HG02642 (cell line): ENCODE results near the gene MYZAP.
"Not testable (repeated sequence)": the region's sequence is repeated elsewhere in the genome, so short reads cannot be mapped to it uniquely, and the experiment has no call there.

Experiments used
- ATAC-seq: cut with Tn5 transposase; IDR thresholded peaks from one replicate; pipeline ENCODE4 v1.9.1; 2021; ENCODE audit warnings: mild to moderate bottlenecking; ENCODE audit not compliant: unreplicated experiment, poor library complexity

MYZAP gene

DNA sequence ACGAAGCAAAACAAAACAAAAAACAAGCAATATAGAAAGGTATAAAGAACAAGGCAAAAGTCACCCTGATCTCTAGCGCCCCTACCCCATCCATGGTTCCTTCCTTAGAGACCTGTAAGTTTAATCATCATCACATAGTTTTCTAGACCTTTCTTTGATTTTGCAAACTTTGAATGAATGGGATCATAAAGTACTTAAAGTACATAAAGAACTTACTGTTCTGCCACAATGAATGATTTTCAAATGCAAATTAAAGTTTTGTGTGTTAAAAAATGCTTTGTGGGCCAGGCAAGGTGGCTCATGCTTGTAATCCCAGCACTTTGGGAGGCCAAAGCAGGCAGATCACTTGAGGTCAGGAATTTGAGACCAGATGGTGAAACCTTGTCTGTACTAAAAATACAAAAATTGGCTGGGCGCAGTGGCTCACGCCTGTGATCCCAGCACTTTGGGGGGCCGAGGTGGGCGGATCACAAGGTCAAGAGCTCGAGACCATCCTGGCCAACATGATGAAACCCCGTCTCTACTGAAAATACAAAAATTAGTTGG is 24.3 kb downstream of the MYZAP start:
- ATAC-seq, result not testable (repeated sequence)

DNA sequence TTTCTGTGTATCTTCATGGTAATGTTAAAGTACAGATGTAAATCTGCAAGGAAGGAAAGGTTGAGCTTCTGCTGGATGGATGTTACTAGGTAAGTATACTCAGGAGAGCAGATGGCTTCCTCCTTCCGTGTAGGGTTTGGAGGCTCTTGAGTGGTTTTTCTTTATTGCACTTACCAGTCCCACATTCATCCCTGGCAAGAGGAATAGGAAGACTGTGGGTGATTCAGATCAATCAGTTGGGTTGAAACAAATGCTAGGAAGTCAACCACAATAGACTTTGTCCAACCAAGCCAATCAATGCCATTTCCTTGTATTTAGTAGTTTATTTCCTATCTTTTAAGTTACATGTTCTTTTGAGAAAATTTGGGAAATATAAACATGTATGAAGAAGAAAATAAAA is 26.6 kb downstream of the MYZAP start:
- no peak for ATAC-seq

DNA sequence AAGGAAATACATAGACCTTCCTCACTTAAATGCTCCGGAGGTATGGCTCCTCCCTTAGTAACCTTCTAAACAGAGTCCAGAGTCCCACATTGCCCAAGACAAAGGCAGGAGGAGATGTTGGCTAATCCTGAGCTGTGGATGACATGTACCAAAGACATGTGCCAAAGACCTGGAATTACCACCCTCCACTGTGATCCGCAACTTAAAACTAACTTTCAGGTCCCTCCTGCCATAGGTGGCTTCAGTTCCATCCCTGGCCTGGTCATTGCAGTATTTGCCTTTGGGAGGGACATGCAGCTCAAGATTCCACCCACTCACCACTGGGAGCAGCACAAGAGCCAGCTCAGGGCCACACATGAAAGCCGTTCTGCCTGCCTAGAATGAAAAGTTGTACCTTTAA is 28.0 kb downstream of the MYZAP start:
- ATAC-seq, result no peak

DNA sequence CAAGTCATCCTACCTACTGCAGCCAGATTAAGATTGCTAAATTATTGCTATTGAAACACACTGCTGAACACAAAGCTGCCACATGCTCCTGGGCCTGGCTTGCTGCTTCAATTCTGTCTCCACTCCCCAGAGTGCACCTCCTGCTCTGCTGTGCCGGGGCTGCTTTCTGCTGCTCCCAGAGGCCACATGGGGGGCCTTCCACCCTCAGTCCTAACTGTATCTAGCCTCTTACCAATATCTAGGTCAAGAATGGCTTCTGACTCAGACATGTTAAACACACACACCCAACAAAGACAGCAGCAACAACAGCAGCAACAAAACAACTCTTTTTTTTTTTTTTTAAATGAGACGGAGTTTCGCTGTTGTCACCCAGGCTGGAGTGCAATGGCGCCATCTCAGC is 33.0 kb downstream of the MYZAP start:
- no peak for ATAC-seq

DNA sequence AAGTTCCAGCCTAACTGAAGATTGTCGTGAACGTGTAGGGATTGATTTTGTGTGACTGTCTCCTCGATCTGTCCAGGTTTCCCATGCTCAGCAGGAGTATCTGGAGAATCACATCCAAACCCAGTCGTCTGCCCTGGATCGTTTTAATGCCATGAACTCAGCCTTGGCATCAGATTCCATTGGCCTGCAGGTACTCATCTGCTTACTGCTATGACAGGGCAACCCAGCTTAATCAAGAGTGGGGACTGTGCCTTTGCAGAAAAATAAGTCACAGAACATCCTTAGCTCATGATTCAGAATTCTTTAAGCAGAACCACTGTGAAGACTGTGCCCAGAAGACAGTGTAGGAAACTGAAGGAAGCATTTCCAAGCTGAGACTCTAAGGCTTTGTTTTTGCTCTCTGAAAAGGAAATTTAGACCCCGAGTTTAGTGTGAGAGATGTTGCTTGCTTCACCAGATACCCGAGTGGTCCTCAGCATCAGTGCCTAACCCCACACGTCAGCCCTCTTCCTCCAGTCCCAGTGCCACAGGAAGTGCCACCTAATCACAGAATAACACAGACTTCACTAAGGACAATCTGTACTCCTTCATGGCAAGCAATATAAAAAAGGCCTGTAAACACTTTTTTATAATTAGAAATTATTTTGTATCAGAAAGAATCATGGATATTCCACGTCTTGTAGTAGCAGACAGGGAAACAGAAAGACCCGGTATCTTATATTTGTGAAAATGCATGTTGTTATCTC is 34.2 kb downstream of the MYZAP start:
- no peak for ATAC-seq

DNA sequence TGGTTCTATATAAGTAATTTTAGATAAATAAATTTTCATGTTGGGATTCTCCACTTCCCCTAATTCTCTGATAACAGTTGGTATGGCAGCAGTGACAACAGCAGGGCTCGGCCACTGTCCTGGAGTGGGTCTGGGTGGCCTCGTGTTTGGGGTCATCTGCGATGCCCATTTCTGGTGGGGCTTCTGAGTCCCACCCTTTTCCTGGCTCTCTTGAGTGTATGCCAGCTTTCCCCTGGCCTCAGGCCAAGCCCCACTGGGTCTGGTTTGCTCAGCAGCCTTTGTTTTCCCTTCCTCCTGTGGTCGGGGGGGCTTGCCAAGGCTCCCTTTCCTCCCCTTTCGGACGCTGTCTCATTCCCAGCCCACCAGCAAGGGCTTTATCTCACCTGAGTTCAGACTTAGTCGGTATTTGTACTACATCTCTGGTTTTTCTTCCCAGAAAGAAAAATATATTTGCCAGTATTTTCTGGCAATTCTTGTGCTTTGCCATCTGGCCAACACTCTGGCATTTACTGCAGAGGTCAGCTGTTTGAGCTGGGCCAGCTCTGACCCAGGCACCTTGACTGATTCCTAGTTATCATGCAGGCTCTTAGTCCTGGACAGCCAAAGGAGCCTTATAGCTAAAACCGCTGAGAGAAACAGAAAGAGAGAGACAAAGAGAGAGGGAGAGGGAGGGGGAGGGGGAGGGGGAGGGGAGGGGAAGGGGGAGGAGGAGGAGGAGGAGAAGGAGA is 35.2 kb downstream of the MYZAP start:
- no peak for ATAC-seq

DNA sequence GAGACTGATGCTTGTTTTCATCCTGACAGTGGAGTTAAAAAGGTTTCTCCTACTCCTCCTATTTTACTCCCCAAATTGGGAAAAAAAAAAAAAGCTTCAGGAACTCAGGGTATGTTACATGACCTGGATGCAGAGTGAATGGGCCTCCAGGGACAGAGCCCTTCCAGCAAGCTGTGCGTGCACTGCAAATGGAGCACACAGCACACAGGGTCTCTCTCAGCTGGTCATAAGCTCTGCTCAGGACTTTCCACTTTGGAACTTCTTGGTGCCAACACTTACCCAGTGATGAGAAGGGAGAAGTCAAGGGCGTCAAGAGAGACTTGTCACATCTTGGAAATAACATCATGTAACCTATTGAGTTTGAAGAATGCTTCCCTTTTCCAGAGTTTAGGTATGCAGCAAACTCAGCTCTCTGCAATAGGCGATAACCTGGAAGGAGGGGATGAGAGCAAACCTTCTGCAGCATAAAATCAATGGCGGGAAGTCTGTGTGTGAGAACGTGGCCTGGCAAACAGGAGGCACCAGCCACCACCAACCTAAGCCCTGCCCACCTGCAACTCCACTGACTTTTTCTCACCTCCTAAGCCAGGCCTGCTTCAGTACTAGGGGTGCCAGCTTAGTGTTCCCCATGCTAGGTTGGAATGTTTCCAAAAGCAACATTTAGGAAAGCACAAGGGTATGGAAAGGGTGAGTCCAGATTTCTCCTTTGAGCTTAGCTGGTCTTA is 39.8 kb downstream of the MYZAP start:
- no peak for ATAC-seq

DNA sequence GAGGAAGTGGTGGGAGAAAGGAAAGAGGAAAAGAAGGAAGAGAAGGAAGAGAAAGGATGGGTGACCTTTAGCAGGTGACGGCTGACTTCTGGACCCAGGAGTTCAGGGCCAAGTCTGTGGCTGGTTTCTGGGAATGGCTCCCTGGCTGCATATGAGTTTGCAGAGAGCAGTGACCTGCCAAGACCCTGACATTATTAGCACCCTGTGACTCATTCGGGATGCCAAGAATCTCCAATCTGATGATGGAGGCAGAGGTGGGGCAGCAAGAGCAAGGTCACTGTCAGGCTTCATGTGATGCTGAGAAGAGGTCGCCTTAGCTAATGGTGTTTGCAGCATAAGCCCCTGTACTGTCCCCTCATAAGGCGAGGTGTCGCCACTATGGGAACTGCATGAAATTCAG is 42.6 kb downstream of the MYZAP start:
- no peak for ATAC-seq

DNA sequence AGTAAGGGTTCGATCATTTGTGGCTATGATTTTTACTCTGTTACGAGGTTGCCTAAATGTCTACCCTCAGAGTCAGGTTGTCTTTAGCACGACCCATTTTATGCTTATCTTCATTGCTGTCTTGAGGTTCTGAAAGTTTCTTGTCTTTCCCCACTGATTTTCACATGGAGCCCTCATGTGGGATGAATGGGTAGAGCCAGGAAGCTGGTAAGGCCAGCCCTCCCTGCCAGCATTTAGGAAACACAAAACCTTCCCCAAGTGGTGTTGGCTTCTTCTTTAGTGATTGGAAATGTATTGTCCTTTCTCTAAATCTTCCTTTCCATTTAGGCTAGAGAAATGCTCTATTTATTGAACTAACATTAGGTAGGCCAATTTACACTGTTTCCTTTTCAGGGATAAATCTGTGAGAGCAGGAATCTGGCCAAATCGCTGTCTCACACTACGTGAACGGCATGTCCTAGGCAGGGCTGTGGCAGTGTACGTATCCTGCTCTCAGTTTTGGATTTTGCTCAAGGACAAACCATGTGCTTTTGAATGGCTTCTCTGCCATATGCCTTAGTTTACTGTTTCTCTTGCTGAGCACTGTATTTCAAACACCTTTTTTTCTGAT is 43.7 kb downstream of the MYZAP start:
- ATAC-seq, result no peak

DNA sequence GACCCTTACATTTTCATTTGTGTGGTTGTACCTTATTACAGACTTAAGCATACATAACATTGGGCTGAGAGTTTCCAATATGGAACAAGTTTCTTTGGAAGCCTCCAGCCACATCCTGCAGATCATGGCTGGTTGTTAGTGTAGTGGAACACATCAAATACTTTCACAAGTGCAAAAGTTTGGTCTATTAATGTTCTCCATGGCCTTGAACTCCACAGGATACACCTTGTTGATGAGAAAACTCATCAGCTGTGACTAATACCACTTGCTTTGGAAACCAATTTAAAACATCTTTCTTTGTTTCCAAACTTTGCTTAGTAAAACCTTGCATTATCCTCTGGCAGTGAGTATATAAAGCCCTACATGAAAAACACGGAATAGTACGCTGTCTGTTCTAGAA is 46.1 kb downstream of the MYZAP start:
- no peak for ATAC-seq

DNA sequence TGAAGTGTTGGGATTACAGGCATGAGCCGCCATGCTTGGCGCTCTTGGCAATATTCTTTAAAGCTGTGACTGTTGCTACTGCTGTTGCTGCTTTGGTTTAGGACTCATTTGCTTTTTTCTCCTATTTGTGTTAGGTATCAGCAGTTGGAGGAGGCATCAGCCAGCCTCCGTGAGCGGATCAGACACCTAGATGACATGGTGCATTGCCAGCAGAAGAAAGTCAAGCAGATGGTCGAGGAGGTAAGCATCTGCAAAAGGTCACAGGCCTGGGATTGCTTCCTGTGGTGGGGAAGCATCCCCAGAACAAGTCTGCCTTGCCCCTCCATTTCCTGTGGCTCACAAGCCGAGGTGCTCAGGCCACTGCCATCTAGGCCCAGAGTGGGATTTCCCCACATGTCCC is 47.6 kb downstream of the MYZAP start:
- no peak for ATAC-seq

DNA sequence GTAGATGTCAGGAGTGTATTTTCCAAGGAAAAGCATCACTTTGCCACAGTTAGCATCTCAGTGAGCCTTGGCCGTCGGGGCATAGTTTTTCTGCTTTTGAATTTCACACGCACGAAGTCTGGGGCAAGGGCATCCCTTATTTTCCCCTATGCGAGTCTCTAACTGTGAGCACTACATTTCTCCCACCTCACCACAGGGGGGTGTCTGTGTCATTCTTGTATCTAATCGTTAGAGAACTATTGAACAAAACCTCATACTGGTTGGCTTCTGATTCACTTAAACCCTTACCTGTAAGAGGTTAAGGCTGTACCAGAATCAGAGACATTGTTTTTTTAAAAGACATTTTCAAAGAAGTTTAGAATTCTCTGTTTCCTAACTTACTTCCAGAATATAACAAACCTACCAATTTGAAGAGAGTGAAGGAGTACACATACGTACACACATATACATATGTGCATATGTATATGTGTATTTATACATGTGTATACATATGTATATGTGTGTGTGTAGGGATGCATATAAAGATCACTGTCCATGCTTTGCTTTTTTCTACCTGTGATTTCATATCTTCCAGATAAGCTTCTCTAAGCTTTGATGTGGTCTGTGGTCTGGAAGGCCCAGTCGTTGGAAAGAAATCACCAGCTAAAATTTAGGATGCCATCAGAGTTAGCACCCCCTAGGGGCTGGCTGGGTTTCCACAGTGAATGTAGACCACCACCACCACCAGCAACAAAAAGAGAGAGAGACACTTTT is 49.4 kb downstream of the MYZAP start:
- no peak for ATAC-seq

DNA sequence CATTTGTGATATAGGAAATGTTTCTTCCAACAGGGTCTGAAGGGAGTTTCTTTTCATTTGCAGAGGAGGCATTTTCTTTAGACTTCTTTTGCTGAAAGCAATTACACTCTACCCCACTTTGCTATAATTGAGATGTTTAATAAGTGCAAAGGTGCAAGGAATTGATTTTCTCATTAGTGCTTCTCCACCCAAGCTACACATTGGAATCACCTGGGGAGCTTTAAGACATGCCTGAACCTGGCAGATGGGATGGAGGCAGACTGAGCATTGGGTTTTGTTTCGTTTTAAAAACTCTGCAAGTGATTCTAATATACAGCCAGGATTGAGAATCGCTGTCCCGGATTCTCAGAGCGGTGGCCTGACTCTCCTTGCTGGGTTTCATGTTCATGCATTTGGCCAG is 52.1 kb downstream of the MYZAP start:
- ATAC-seq, result no peak

DNA sequence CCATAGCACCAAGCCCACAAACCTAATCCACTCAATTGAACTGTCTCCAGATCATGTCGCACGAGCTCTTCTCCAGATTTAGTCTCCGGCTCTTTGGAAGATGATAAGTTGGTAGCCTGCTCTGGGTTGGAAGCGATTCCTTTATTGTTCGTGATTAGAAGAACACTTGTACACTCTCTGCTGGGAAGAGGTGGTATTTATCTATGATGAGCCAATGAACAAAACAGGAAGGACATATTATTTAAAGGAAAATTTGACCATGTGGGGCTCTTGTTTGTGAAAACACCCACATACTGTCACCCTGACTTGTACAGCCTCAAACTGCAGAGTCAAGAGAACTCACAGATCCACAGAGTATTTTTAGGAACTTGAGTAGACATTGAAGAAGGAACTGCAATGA is 54.4 kb downstream of the MYZAP start:
- no peak for ATAC-seq

DNA sequence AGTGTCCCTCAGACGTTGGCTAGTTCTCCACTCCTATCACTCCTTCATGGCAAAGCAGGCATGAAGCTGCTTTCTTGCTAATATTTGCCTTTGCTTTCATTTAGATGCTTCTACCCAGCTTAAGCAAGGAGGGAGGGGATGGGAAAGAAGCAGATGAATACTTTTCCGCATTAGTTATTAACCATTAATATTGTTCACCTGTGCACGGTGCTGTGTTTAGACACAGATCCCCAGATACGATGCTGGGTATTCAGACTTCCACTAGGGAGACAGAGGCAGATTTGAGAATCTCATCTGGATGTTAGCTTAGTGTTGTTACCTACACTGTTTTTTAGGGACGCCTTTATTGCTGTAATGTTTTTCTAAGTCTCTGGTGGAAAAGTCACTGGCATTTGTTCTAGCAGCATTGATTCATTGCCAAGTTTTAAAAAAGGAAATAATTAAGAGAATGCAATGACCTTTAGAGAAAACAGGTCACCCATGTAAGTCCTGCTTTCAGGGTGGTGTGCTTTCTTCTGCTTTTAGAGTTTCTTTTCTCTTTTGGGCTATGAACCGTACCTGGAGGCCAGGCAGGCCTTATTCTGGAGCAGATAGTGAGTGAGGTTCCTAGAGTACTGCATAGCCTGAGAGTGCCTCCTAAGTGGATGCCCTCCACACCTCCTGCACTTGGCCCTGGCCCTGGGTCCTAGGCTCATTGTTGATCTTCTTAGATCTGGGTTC is 55.5 kb downstream of the MYZAP start:
- ATAC-seq, result no peak

DNA sequence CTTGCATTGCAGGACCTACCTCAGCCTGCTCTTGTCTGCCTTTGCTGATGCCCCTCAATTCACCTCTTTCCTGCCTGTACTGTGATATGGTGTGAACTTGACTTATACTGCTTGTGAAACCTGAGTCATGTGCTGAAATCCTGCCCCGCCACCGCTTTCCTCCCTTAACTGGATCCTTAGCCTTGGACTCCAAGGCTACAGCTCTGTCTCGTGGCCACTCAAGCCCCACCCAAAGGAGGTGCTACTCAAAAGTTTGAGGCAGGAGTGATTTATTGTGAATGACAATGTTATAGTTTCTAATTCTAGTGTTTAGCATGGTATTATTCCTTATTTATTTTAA is 56.1 kb downstream of the MYZAP start:
- no peak for ATAC-seq

DNA sequence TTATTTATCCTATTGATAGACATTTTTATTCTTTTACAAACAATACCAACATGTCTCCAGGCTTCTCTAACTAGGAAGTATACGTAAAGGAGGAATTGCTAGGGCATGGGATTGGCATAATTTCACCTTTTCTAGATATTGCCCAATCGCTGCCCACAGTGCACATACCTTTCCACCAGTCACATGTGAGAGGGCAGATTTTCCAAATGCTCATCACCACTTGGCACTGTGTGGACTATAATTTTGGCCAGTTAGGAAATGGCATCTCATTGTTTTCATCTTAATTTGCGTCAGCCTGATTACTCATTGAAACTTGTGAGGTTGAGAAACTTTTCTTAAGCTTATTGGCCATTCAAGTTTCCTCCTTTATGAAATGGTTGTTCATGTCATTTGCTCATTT is 57.4 kb downstream of the MYZAP start:
- ATAC-seq, result no peak

DNA sequence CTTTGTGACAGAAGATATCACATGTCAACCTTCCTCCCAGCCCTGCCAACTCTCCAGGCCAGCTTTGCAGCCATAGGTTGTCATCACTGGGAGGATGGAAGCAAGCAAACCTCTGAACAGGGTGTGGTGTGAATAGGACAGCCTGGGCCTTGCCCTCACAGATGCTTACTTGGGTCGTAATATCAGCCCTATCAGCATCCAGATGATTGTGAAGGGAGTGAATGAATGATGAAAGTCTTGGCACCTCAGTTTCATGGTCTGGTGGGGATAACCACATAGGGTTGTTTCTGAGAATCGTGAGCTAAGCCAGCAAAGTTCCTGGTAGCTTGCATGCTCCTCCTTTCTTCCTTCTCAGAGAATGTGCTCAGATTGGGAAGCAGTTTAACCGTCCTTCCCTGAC is 59.7 kb downstream of the MYZAP start:
- no peak for ATAC-seq

DNA sequence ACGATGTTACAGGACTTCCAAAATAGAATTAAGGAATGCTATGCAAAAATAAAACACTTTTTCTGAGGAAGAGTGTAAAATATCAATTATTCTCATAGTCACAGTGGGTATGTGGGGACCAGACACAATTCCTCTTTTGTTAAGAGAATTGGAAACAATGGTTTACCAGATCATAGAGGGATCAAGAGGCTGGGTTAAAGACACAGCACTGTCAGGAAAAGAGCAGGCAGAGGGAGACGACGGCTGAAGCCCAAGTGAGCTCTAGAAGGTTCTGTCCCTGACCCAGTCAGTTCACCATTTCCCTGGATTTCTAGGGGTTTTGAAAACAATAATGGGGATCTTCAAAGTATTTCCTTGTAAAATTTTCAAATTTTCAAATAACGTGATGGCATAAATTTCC is 60.8 kb downstream of the MYZAP start:
- ATAC-seq, result no peak
